Measurements from ENCODE around the gene LGMN. TPM values are rescaled to one million over a fixed set of nuclear protein-coding genes. Genes with fewer than 3 reads are reported as not detected.

The LGMN gene
- total RNA-seq, 3 donors from 2014 or later, result 70.8 to 193 (median 122) TPM

DNA sequence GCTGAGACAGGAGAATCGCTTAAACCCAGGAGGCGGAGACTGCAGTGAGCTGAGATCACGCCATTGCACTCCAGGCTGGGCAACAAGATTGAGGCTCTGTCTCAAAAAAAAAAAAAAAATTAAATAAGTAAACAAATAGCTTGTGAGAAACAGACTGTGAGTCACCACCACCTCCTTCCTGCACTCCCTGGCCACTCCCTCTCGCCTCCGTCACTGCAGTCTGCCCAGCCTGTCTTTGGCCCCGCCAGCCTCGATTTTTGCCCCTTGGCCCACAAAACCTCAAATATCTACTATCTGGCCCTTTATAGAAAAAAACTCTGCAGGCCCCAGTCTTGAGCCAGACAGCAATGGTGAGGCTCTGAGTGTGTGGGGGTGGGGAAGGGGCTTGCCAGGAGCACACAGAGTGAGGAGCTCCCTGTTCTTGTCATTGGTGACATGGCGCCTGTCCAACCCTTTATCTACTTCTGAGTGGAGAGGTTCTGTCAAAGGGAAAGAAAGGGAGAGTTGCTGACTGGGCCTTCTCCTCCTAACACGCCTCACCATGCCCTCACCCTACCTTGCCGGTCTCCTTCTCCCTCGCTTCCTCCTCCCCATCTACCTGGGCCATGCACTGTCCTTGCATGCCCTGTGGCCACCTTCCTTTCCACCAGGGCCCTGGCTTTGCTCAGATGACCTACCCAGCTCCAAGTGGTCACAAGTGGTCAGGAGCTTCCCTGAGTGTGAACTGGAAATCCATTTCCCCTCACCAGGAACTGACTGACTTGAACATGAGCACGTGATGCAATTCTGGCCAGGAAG, 22.1 kb downstream of the LGMN start:
- peak overlapping the region in 1 of 3 donors; percentile 31 for H3K4me3 ChIP-seq
- H3K27me3 ChIP-seq, result no peaks in the 10 kb centered on the region
- no peaks in the 10 kb centered on the region for H3K9me3 ChIP-seq
- DNase-seq (ENCODE audit: low spot score in 2 of 2), result peak; percentile 55 to 75
- TF ChIP-seq CTCF (IDR thresholded peaks at IDR 0.05) (no peak), POLR2AphosphoS5 (IDR thresholded peaks at IDR 0.05) (no peak), POLR2A (IDR thresholded peaks at IDR 0.05) (no peak)
- H3K4me1 ChIP-seq, result no peaks in the 10 kb centered on the region
- H3K36me3 ChIP-seq, result no peaks in the 10 kb centered on the region
- H3K27ac ChIP-seq, result peak overlapping the region; percentile 75 to 90
- intact Hi-C loops (cut with DNase I; ENCODE audit: low total_unique reads), result no loop called here

- H3K36me3 ChIP-seq, result no peaks in the 10 kb centered on the region
- H3K4me1 ChIP-seq, result no peaks in the 10 kb centered on the region
- intact Hi-C loops (cut with DNase I; ENCODE audit: low total_unique reads), result loop anchor here (2.0 kb wide), 1 partner anchor 58 kb away; no protein-coding TSS in a partner anchor
- peak in 1 of 2 donors; percentile 33 for DNase-seq (ENCODE audit: low spot score in 2 of 2)
- H3K27me3 ChIP-seq, result no peaks in the 10 kb centered on the region
- H3K27ac ChIP-seq, result peak overlapping the region; percentile 75 to 84
- TF ChIP-seq POLR2A (IDR thresholded peaks at IDR 0.05) (no peak), POLR2AphosphoS5 (IDR thresholded peaks at IDR 0.05) (peak in 1 of 3 donors; percentile 36)
- H3K9me3 ChIP-seq, result no peaks in the 10 kb centered on the region
- no peak overlapping the region for H3K4me3 ChIP-seq
These were observed 23.7 kb downstream of the LGMN start for GRCh38 chr14:92724516-92725340.

DNA sequence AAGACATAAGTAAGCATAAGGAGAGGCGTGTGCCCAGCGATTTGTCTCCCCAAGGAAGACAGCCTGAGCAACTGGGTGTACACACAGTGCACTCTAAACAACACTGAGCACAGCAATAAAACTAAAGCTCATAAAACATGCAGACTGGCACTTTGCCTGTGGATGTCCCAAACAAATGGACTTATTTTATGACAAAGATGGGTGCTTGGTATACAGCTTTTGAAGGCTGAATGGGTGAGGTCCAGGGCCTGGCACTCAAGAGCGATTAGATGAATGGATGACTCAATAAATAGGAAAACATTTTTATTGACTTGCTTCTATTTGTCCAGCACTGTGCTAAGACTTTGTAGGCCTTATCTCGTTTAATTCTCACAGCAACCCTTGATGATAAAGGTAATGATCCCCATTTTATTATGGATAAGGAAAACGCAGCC, 28.5 kb downstream of the LGMN start:
- TF ChIP-seq CTCF (IDR thresholded peaks at IDR 0.05) (no peak), POLR2AphosphoS5 (IDR thresholded peaks at IDR 0.05) (no peak), POLR2A (IDR thresholded peaks at IDR 0.05) (no peak)
- DNase-seq (ENCODE audit: low spot score in 2 of 2), result no peak
- peak overlapping the region; percentile 58 to 67 for H3K27ac ChIP-seq
- intact Hi-C loops (cut with DNase I; ENCODE audit: low total_unique reads), result no loop called here
- H3K27me3 ChIP-seq, result no peaks in the 10 kb centered on the region
- no peaks in the 10 kb centered on the region for H3K9me3 ChIP-seq
- H3K36me3 ChIP-seq, result no peaks in the 10 kb centered on the region
- H3K4me1 ChIP-seq, result no peaks in the 10 kb centered on the region
- no peak overlapping the region for H3K4me3 ChIP-seq

DNA sequence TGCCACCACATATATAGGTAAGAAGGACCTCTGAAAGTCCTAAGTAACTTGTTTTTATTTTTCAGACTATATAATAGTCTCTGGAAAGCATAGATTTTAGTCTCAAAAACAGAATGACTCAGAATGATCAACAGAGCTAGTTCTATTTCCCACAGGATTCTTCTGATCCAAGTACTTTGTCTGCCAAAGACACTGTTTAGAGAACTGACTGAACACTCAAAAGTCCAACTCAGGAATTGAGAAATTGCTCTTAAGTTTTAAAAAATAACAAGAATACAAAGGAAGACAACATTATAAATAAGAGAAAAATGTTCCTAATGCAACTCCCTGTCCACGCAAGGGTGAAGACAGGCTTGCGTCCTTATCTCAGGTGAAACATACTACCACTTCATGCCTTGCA, 29.0 kb downstream of the LGMN start:
- Histone ChIP-seq H3K9me3 (no peaks in the 10 kb centered on the region), H3K4me3 (no peak overlapping the region), H3K36me3 (no peaks in the 10 kb centered on the region), H3K4me1 (no peaks in the 10 kb centered on the region), H3K27ac (peak overlapping the region in 1 of 2 donors; percentile 54), H3K27me3 (no peaks in the 10 kb centered on the region)
- intact Hi-C loops (cut with DNase I; ENCODE audit: low total_unique reads), result no loop called here
- DNase-seq (ENCODE audit: low spot score in 2 of 2), result no peak
- TF ChIP-seq POLR2AphosphoS5 (IDR thresholded peaks at IDR 0.05), result no peak
- TF ChIP-seq CTCF (IDR thresholded peaks at IDR 0.05), result no peak
- TF ChIP-seq POLR2A (IDR thresholded peaks at IDR 0.05), result no peak

- Histone ChIP-seq H3K4me1 (no peaks in the 10 kb centered on the region), H3K36me3 (no peaks in the 10 kb centered on the region), H3K27me3 (no peaks in the 10 kb centered on the region), H3K9me3 (no peaks in the 10 kb centered on the region), H3K4me3 (no peak overlapping the region), H3K27ac (peak overlapping the region in 1 of 2 donors; percentile 54)
- intact Hi-C loops (cut with DNase I; ENCODE audit: low total_unique reads), result no loop called here
- no peak for DNase-seq (ENCODE audit: low spot score in 2 of 2)
- TF ChIP-seq POLR2AphosphoS5 (IDR thresholded peaks at IDR 0.05) (no peak), POLR2A (IDR thresholded peaks at IDR 0.05) (no peak), CTCF (IDR thresholded peaks at IDR 0.05) (no peak)
These were observed 29.8 kb downstream of the LGMN start for GRCh38 chr14:92718664-92719063.
